Measurements from ENCODE around the gene UNC93A.
"Not testable (repeated sequence)": the region's sequence is repeated elsewhere in the genome, so short reads cannot be mapped to it uniquely, and the experiment has no call there.

UNC93A gene

DNA sequence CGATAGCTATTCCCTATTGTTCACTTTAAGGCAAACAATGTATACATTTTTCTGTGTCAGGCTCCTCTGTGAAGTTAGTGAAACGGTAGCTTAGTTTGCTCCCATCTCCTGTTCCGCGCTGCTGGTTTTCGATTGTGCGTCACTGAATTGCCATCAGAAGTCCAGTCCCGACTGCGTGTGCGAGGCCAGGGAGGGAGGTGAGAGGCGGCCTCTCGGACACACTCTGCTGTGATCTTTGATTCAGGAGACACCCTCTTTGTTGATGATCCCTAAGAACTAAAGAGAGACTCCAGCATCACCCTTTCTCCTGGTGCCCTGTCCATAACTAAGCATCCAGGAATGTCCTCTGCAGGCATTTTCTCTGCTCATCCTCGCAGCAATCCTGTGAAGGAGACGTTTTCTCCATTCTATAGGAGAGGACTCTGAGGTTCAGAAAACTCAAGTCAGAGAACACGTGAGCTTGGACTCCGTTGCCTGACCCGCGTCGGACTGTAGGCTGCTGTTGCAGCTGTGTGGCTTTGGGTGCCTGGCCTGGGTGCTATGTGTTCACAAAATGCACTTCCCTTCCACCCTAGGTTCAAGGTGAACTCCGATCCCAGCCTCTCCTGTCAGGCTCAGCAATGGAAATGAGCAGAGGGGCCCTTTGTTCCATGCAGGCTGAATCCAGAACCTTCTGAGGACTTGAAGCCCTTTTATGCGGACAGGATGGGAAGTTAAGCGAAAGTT lies 24.1 kb upstream of the UNC93A start:
- Mint-ChIP-seq H3K36me3 (ENCODE audit: low read depth) (no peaks in the 10 kb centered on the region), H3K27ac (peak overlapping the region; percentile 22 to 65 (median 52)), H3K4me3 (peak overlapping the region; percentile 53 to 70 (median 54)), H3K27me3 (ENCODE audit: low read depth) (peaks cover 29% of the 10 kb centered on the region), H3K4me1 (peaks cover 23% of the 10 kb centered on the region), H3K9me3 (peaks cover 8% of the 10 kb centered on the region)
- TF ChIP-seq, protein P1, sequence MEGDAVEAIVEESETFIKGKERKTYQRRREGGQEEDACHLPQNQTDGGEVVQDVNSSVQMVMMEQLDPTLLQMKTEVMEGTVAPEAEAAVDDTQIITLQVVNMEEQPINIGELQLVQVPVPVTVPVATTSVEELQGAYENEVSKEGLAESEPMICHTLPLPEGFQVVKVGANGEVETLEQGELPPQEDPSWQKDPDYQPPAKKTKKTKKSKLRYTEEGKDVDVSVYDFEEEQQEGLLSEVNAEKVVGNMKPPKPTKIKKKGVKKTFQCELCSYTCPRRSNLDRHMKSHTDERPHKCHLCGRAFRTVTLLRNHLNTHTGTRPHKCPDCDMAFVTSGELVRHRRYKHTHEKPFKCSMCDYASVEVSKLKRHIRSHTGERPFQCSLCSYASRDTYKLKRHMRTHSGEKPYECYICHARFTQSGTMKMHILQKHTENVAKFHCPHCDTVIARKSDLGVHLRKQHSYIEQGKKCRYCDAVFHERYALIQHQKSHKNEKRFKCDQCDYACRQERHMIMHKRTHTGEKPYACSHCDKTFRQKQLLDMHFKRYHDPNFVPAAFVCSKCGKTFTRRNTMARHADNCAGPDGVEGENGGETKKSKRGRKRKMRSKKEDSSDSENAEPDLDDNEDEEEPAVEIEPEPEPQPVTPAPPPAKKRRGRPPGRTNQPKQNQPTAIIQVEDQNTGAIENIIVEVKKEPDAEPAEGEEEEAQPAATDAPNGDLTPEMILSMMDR (IDR thresholded peaks at IDR 0.05; ENCODE audit: unreplicated experiment in 3 of 3) = no peak

- not testable (repeated sequence) for H3K4me3 Mint-ChIP-seq
Measured at GRCh38 chr6:167267556-167267898, 23.6 kb upstream of the UNC93A start.

GRCh38 chr6:167267921-167268401 lies 23.2 kb upstream of the UNC93A start:
- Mint-ChIP-seq H3K36me3 (ENCODE audit: low read depth) (no peaks in the 10 kb centered on the region), H3K27me3 (ENCODE audit: low read depth) (peaks cover 29% of the 10 kb centered on the region), H3K9me3 (no peaks in the 10 kb centered on the region), H3K27ac (peak overlapping the region; percentile 22 to 52 (median 42)), H3K4me1 (peaks cover 23% of the 10 kb centered on the region), H3K4me3 (no peak overlapping the region)
- TF ChIP-seq, protein P1 (IDR thresholded peaks at IDR 0.05; ENCODE audit: unreplicated experiment in 3 of 3) = no peak

More at GRCh38 chr6:167267556-167267898, 23.6 kb upstream of the UNC93A start:
- peak overlapping the region; percentile 22 to 52 (median 42) for H3K27ac Mint-ChIP-seq
- peaks cover 29% of the 10 kb centered on the region for H3K27me3 Mint-ChIP-seq (ENCODE audit: low read depth)
- H3K9me3 Mint-ChIP-seq; H3K36me3 Mint-ChIP-seq (ENCODE audit: low read depth): not testable (repeated sequence)
- peaks cover 23% of the 10 kb centered on the region for H3K4me1 Mint-ChIP-seq

DNA sequence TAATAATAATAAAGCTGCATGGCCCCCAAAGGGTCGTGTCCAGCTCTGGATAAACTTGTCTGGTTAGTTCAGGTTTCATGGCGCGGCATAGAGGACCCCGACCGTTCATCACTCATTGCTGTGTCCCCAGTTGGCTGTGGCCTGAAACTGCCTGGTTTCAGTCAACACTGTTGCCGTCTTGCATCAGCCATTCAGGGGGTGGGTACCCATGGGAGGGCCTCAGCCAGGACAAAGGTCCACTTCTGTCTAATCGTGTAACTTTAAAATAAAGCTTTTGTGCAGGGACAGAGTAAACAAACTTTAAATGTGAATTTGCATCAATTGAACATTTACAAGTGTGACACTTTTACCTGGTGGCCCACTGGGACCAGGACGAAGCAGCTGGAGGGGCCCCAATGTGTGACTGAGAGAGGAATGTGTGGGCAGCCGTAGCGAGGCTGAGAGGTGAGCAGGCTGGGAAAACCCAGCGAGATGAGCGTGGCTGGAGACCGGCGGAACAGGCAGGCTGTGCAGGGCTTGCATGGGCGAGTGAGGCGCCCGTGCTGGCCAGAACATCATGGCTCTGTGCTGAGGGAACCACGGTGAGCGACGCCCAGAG lies 22.3 kb upstream of the UNC93A start:
- Mint-ChIP-seq H3K36me3 (ENCODE audit: low read depth) (no peaks in the 10 kb centered on the region), H3K9me3 (no peaks in the 10 kb centered on the region), H3K27ac (peak overlapping the region in 2 of 3 experiments; percentile 13 to 79), H3K4me3 (no peak overlapping the region), H3K27me3 (ENCODE audit: low read depth) (peaks cover 29% of the 10 kb centered on the region), H3K4me1 (peaks cover 23% of the 10 kb centered on the region)
- TF ChIP-seq, protein P1 (IDR thresholded peaks at IDR 0.05; ENCODE audit: unreplicated experiment in 3 of 3) = no peak

DNA sequence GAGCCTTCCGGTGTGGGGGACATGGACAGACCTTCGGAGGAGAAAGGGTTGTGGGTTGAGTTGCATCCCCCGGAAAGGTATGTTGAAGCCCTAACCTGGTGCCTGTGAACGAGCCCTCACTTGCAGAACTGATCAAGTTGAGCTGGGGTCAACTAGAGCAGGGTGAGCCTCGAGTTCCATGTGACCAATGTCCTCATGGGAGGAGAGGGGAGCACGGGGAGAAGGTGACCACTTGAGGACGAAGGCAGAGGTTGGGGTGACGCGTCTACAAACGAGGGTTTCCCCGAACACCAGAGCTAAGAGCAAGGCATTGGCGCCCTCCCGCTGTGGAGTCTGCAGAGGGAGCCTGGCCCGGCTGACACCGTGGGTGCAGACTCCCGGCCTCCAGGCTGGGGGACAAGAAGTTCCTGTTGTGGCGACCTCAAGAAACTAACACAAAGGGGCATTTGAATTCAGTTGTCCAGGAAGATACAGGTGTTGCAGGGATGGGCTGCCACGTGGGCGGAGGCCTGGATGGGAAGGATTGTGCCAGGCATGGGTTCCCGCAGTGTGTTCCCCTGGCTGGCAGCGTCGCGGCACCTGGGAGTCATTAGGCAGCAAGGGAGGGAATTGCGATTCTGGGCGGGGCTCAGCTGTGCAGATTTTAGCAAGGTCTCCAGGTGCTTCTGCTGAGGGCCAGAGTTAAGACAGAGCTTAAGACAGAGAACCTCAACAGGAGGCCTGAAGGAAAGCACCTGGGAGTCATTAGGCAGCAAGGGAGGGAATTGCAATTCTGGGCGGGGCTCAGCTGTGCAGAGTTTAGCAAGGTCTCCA lies 20.4 kb upstream of the UNC93A start:
- H3K27me3 Mint-ChIP-seq (ENCODE audit: low read depth) = peaks cover 39% of the 10 kb centered on the region
- no peak overlapping the region for H3K27ac Mint-ChIP-seq
- H3K9me3 Mint-ChIP-seq = no peaks in the 10 kb centered on the region

More for the DNA sequence above, 20.4 kb upstream of the UNC93A start:
- no peaks in the 10 kb centered on the region for H3K36me3 Mint-ChIP-seq (ENCODE audit: low read depth)
- H3K4me3 Mint-ChIP-seq = no peak overlapping the region
- peaks cover 16% of the 10 kb centered on the region for H3K4me1 Mint-ChIP-seq
- TF ChIP-seq, protein P1 (IDR thresholded peaks at IDR 0.05; ENCODE audit: unreplicated experiment in 3 of 3) = no peak
